ENCODE data around the gene MYOM1.

The MYOM1 gene

GRCh38 chr18:3150688-3151087 is 69.1 kb downstream of the MYOM1 start:
- DNase-seq (ENCODE audit: low read depth), result no peak

- no peak for DNase-seq (ENCODE audit: low read depth)
Observed at GRCh38 chr18:3150274-3150673, 69.5 kb downstream of the MYOM1 start.

GRCh38 chr18:3148930-3149535 is 70.7 kb downstream of the MYOM1 start:
- no peak for DNase-seq (ENCODE audit: low read depth)

GRCh38 chr18:3147935-3148554 is 71.7 kb downstream of the MYOM1 start:
- DNase-seq (ENCODE audit: low read depth), result no peak

GRCh38 chr18:3140986-3141639 is 78.7 kb downstream of the MYOM1 start:
- DNase-seq (ENCODE audit: low read depth), result no peak

- DNase-seq (ENCODE audit: low read depth), result no peak
Observed at GRCh38 chr18:3140342-3140741, 79.4 kb downstream of the MYOM1 start.

GRCh38 chr18:3139406-3139805 is 80.4 kb downstream of the MYOM1 start:
- DNase-seq (ENCODE audit: low read depth), result no peak

- no peak for DNase-seq (ENCODE audit: low read depth)
Observed at GRCh38 chr18:3138274-3138975, 81.3 kb downstream of the MYOM1 start.

GRCh38 chr18:3135536-3135935 is 84.2 kb downstream of the MYOM1 start:
- DNase-seq (ENCODE audit: low read depth), result no peak

GRCh38 chr18:3132700-3133099 is 87.1 kb downstream of the MYOM1 start:
- DNase-seq (ENCODE audit: low read depth), result no peak

- DNase-seq (ENCODE audit: low read depth), result no peak
Observed at GRCh38 chr18:3130344-3130743, 89.4 kb downstream of the MYOM1 start.

GRCh38 chr18:3129053-3129864 is 90.5 kb downstream of the MYOM1 start:
- peak; percentile 27 for DNase-seq (ENCODE audit: low read depth)

- no peak for DNase-seq (ENCODE audit: low read depth)
Observed at GRCh38 chr18:3126457-3127097, 93.2 kb downstream of the MYOM1 start.

- DNase-seq (ENCODE audit: low read depth), result no peak
Observed at GRCh38 chr18:3124822-3125221, 94.9 kb downstream of the MYOM1 start.

GRCh38 chr18:3122851-3123250 is 96.9 kb downstream of the MYOM1 start:
- no peak for DNase-seq (ENCODE audit: low read depth)

GRCh38 chr18:3121259-3121658 is 98.5 kb downstream of the MYOM1 start:
- DNase-seq (ENCODE audit: low read depth), result no peak

GRCh38 chr18:3120356-3120755 is 99.4 kb downstream of the MYOM1 start:
- no peak for DNase-seq (ENCODE audit: low read depth)

GRCh38 chr18:3119401-3120341 is 100.1 kb downstream of the MYOM1 start:
- DNase-seq (ENCODE audit: low read depth), result no peak

- DNase-seq (ENCODE audit: low read depth), result no peak
Observed at GRCh38 chr18:3118195-3119010, 101.4 kb downstream of the MYOM1 start.
